Measurements from ENCODE around the gene CLEC7A. TPM values are rescaled to one million over a fixed set of nuclear protein-coding genes. Genes with fewer than 3 reads are reported as not detected.

CLEC7A gene
- total RNA-seq, 2 experiments from 2014 or later, result not detected

- H3K27ac ChIP-seq (ENCODE audit: low read depth, low read length, poor library complexity, severe bottlenecking), result no peak overlapping the region
- H3K36me3 ChIP-seq (ENCODE audit: insufficient read depth, low read length), result no peaks in the 10 kb centered on the region
- ChIA-PET POLR2A (interaction anchor here (0.7 kb wide), 1 partner anchor 178 kb away, joined by 3 read pairs; no protein-coding TSS in a partner anchor), CTCF (ENCODE audit: unreplicated experiment) (no interaction called here)
- H3K79me2 ChIP-seq (ENCODE audit: insufficient read depth, low read depth, low read length), result no peaks in the 10 kb centered on the region
- no TSS peak for BruUV-seq (replicated peaks)
- no peak overlapping the region for H3K4me3 ChIP-seq (ENCODE audit: low read depth, low read length, poor library complexity, severe bottlenecking)
- H3K9me2 ChIP-seq (ENCODE audit: insufficient read depth, low read length), result no peaks in the 10 kb centered on the region
- H2AFZ ChIP-seq (ENCODE audit: low read length), result no peak overlapping the region
- H4K20me1 ChIP-seq (ENCODE audit: insufficient read depth, low read length), result no peaks in the 10 kb centered on the region
- TF ChIP-seq EZH2phosphoT487 (IDR thresholded peaks at IDR 0.05; ENCODE audit: borderline replicate concordance, low read depth, low read length), result no peak
- no peak for TF ChIP-seq CTCF (conservative IDR thresholded peaks at IDR 0.05; ENCODE audit: low read length)
- intact Hi-C loops (cut with micrococcal nuclease; ENCODE audit: unreplicated experiment), result no loop called here
- H3K4me2 ChIP-seq (ENCODE audit: low read length), result no peak overlapping the region
- DNase-seq (ENCODE audit: low spot score), result no peak
- H3K9me3 ChIP-seq (ENCODE audit: low read length), result no peaks in the 10 kb centered on the region
- H3K4me1 ChIP-seq (ENCODE audit: insufficient read depth, low read length, poor library complexity, severe bottlenecking), result peaks cover 5% of the 10 kb centered on the region
These were observed 62.7 kb downstream of the CLEC7A start for GRCh38 chr12:10067264-10067663.

Other genes starting within 250 kb of the CLEC7A start
- gene KLRF2, start 248.7 kb downstream of the CLEC7A start, total RNA-seq (2014; rRNA removed; shearing (Covaris generic)), result not detected in 2 replicates
- not detected in 2 replicates for gene KLRF2, start 248.7 kb downstream of the CLEC7A start, total RNA-seq (2022)
- not detected in 2 replicates for gene CLEC2A, start 197.8 kb downstream of the CLEC7A start, total RNA-seq (2014; rRNA removed; shearing (Covaris generic))
- not detected in 2 replicates for gene CLEC2A, start 197.8 kb downstream of the CLEC7A start, total RNA-seq (2022)
- not detected in 2 replicates for gene CLEC12A, start 158.8 kb downstream of the CLEC7A start, total RNA-seq (2014; rRNA removed; shearing (Covaris generic))
- gene CLEC12A, start 158.8 kb downstream of the CLEC7A start, total RNA-seq (2022), result not detected in 2 replicates
- gene CLEC1B, start 131.1 kb downstream of the CLEC7A start, total RNA-seq (2014; rRNA removed; shearing (Covaris generic)), result not detected in 2 replicates
- gene CLEC1B, start 131.1 kb downstream of the CLEC7A start, total RNA-seq (2022), result not detected in 2 replicates
- not detected in 2 replicates for gene CLEC12B, start 119.6 kb downstream of the CLEC7A start, total RNA-seq (2014; rRNA removed; shearing (Covaris generic))
- gene CLEC12B, start 119.6 kb downstream of the CLEC7A start, total RNA-seq (2022), result not detected in 2 replicates
- gene CLEC9A, start 99.5 kb downstream of the CLEC7A start, total RNA-seq (2014; rRNA removed; shearing (Covaris generic)), result not detected in 2 replicates
- not detected in 2 replicates for gene CLEC9A, start 99.5 kb downstream of the CLEC7A start, total RNA-seq (2022)
- gene CLEC1A, start 31.2 kb downstream of the CLEC7A start, total RNA-seq (2014; rRNA removed; shearing (Covaris generic)), result not detected in 2 replicates
- gene CLEC1A, start 31.2 kb downstream of the CLEC7A start, total RNA-seq (2022), result not detected in 2 replicates
- not detected in 2 replicates for gene OLR1, start 41.9 kb upstream of the CLEC7A start, total RNA-seq (2014; rRNA removed; shearing (Covaris generic))
- gene OLR1, start 41.9 kb upstream of the CLEC7A start, total RNA-seq (2022), result not detected in 2 replicates
- not detected in 2 replicates for gene TMEM52B, start 48.8 kb upstream of the CLEC7A start, total RNA-seq (2014; rRNA removed; shearing (Covaris generic))
- 0.21 and 0.22 TPM in 2 replicates for gene TMEM52B, start 48.8 kb upstream of the CLEC7A start, total RNA-seq (2022)
- 34.2 and 40.7 TPM in 2 replicates for gene GABARAPL1, start 82.7 kb upstream of the CLEC7A start, total RNA-seq (2014; rRNA removed; shearing (Covaris generic))
- gene GABARAPL1, start 82.7 kb upstream of the CLEC7A start, total RNA-seq (2022), result 52.4 and 65.2 TPM in 2 replicates
- gene KLRD1, start 177.7 kb upstream of the CLEC7A start, total RNA-seq (2014; rRNA removed; shearing (Covaris generic)), result under 0.01 and 0.03 TPM in 2 replicates
- gene KLRD1, start 177.7 kb upstream of the CLEC7A start, total RNA-seq (2022), result 0.04 and 0.18 TPM in 2 replicates

Data from OCI-LY7 (cell line).